ENCODE data around the gene ZMYM4.

Gene ZMYM4

GRCh38 chr1:35408925-35409324 is 140.4 kb downstream of the ZMYM4 start:
- no peak for DNase-seq

- no peak for DNase-seq
Observed at GRCh38 chr1:35426097-35426586, 157.6 kb downstream of the ZMYM4 start.

- no peak for DNase-seq
Observed at GRCh38 chr1:35428360-35428759, 159.9 kb downstream of the ZMYM4 start.

GRCh38 chr1:35430762-35431161 is 162.3 kb downstream of the ZMYM4 start:
- DNase-seq = no peak

GRCh38 chr1:35431173-35431599 is 162.7 kb downstream of the ZMYM4 start:
- DNase-seq = no peak

- DNase-seq = no peak
Observed at GRCh38 chr1:35432231-35432630, 163.7 kb downstream of the ZMYM4 start.

- no peak for DNase-seq
Observed at GRCh38 chr1:35433714-35434113, 165.2 kb downstream of the ZMYM4 start.

- no peak for DNase-seq
Observed at GRCh38 chr1:35434703-35435102, 166.2 kb downstream of the ZMYM4 start.

- no peak for DNase-seq
Observed at GRCh38 chr1:35436078-35436477, 167.6 kb downstream of the ZMYM4 start.

GRCh38 chr1:35437200-35437599 is 168.7 kb downstream of the ZMYM4 start:
- no peak for DNase-seq

- DNase-seq = no peak
Observed at GRCh38 chr1:35439626-35440025, 171.1 kb downstream of the ZMYM4 start.

- DNase-seq = no peak
Observed at GRCh38 chr1:35441926-35442579, 173.5 kb downstream of the ZMYM4 start.

- DNase-seq = no peak
Observed at GRCh38 chr1:35442734-35443133, 174.2 kb downstream of the ZMYM4 start.

- DNase-seq = no peak
Observed at GRCh38 chr1:35443768-35444518, 175.4 kb downstream of the ZMYM4 start.

- no peak for DNase-seq
Observed at GRCh38 chr1:35444519-35444774, 175.9 kb downstream of the ZMYM4 start.

GRCh38 chr1:35447278-35447677 is 178.8 kb downstream of the ZMYM4 start:
- DNase-seq = no peak

- no peak for DNase-seq
Observed at GRCh38 chr1:35448344-35448801, 179.9 kb downstream of the ZMYM4 start.

- no peak for DNase-seq
Observed at GRCh38 chr1:35449334-35450008, 181.0 kb downstream of the ZMYM4 start.

GRCh38 chr1:35451125-35451528 is 182.6 kb downstream of the ZMYM4 start:
- DNase-seq = peak; percentile 75 to 83

- DNase-seq = no peak
Observed at GRCh38 chr1:35452106-35452774, 183.7 kb downstream of the ZMYM4 start.

- no peak for DNase-seq
Observed at GRCh38 chr1:35453031-35453430, 184.5 kb downstream of the ZMYM4 start.

GRCh38 chr1:35454176-35454575 is 185.7 kb downstream of the ZMYM4 start:
- DNase-seq = no peak

GRCh38 chr1:35454616-35455015 is 186.1 kb downstream of the ZMYM4 start:
- DNase-seq = no peak
